OCI-LY7 (cell line): ENCODE measurements around the gene STS.

Experiments used
- CTCF ChIP-seq: fragments of 200-600 bp; sonication (generic); conservative IDR thresholded peaks from 2 replicates; pipeline ENCODE4 v1.5.1; 2014; ENCODE audit warnings: mild to moderate bottlenecking, antibody characterized with exemption, low read length, moderate library complexity, mixed read lengths
- EZH2phosphoT487 ChIP-seq: fragments of 200-600 bp; sonication (generic); IDR thresholded peaks from 2 replicates; pipeline ENCODE4 v1.6.1; 2018; ENCODE audit warnings: low read depth, borderline replicate concordance, mild to moderate bottlenecking, mixed run types, antibody characterized with exemption, low read length, moderate library complexity, mixed read lengths

GRCh38 chrX:7110821-7111276 is 36.7 kb upstream of the STS start:
- TF ChIP-seq CTCF (no peak), EZH2phosphoT487 (no peak)
